Medulla oblongata (tissue), 1 donor: ENCODE measurements around the gene TMEM200C.

Experiments used
- DNase-seq: peaks from one replicate; pipeline ENCODE4 v3.0.0-alpha.2; 2015; ENCODE audit errors: extremely low spot score

Gene TMEM200C

DNA sequence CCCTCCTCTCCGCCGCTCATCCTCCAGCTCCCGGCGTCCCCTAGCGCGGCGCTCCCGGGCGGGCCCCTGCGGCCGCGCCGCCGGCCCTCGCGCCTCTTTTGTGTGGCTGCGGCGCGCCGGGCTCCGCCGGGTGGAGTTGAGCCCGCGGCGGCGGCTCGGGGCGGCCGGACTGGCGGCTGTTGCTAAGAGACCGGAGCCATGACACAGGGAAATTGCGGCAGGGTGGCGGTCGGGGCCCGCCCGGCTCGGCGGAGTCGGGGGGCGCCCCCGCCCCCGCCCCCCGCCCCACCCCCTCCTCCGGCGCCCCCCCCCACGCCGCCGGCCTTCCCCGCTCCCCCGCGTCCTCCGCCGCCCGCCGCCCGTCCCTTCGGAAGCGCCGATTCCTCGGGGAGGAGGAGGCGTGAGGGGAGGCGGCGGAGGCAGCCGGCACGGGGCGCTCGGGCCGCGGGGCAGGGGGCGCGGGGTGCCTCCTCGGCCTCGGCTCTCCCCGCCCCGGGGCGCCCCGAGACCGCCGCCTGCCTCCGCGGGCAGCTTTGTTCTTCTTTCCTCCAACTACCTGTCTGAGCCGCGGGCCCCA lies at the start of gene TMEM200C:
Gene TMEM200C, minus strand, starts transcription at position 224 of the 577 bp plus-strand sequence. CDS start 3,459 bp downstream, outside the sequence.
- DNase-seq, result no peak

DNA sequence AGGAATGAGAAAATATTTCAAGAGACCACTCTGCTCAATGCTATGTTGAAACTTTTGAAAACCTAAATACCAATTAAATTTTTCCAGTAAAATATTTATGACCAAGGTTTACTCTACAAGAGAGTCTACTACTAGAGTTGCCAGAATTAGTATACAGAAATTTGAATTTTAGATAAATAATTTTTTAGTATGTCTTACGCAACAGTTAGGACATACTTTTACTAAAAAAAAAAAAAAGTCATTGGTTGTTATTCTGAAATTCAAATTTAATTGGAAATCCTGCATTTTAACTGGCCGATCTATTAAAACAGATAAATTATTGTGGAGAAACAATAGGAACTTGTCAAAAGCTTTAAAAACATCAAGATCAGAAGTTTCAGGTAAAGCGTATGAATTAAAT lies 49.1 kb upstream of the TMEM200C start:
- no peak for DNase-seq

DNA sequence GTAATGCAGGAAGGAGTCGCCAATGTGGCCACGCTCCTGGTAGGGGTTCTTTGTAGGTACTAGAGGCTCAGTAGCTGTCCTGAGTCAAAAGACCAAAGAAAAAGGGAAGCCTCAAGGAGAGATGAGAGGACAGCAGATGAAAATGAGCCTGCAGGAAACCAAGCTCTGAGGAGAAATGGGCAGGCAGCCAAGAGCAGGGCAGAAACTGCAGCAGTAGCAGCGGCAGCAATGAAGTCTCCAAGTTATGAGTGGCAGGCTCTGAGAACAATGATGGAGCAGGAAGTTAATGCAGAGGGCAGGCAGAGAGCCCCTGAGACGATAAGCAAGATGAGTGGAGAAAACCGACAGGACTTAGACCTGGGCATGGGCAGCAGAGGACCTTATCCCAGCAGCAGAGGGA lies 48.2 kb upstream of the TMEM200C start:
- DNase-seq, result peak; percentile 41

DNA sequence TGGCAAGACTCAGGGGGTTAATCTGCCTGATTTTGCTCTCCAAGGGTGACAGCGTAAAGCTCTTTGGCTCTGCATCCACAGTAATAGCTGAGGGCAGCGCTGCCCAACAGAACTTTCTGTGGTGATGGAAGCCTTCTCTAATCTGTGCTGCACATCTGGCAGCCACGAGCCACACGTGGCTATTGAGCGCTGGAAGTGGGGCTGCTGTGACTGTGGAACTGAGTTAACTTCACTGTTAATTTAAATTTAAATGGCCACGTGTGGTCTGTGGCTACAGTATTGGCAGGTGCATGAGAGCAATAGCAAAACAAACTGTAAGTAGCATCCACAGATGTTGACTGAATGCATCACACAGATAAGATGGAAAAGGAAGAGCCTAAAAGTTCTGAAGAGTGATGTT lies 47.3 kb upstream of the TMEM200C start:
- no peak for DNase-seq

DNA sequence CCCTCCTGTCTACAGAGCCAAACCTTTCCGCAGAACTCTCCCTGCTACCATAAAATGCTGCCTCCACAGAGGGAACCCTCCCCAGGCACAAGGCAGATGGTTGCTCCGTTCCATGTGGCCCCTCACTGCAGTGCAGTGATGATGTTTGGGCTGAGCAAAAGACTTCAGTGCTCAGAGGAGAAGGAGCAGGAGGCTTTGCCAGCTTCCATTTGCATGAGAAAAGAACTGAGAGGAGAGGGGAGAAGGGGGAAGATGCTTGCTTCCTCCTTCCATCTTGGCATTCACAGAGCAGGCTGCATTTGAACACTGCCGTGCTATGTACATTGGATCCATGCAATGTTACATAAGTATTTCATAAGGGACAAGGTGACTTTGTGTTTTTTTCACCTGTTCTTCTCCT lies 46.6 kb upstream of the TMEM200C start:
- no peak for DNase-seq

DNA sequence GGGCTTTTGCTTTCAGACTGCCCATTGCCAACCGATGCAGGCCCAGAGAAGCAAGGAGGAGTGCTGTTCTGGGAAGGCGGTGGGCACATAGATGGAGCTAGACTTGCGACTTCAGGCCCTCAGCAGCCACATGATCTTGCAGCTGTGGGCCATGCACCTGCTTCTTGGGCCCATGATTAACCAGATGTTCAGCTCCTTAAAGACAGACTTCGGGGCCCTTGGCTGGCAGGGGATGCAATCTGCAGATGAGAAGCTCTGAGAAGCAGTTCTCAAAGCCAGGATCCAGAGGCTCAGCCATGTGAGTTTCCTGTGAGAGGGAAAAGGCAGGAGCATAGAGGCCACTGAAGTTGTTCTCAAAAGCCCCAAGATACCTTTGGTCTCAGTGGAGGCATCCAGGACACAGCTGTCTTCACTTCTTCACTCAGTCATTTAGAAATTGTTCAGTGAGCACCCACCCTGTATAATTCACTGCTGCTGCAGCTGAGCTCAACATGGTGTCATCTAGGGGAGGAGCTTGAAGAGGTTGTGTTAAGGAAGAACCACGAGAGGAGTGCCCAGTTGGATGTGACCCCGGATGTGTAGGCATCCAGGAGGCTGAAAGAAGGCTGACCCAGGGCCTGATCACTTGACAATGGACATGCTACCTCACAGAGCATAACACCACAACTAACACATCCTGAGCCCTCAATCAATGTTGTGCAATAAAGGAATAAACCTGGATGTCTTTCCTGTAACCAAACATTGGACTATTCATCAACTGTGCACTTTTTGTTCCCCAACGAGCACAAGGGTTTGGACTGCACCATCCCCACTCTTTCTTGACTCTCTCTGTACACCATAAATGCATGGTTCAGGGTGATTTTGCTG lies 44.7 kb upstream of the TMEM200C start:
- DNase-seq, result no peak

DNA sequence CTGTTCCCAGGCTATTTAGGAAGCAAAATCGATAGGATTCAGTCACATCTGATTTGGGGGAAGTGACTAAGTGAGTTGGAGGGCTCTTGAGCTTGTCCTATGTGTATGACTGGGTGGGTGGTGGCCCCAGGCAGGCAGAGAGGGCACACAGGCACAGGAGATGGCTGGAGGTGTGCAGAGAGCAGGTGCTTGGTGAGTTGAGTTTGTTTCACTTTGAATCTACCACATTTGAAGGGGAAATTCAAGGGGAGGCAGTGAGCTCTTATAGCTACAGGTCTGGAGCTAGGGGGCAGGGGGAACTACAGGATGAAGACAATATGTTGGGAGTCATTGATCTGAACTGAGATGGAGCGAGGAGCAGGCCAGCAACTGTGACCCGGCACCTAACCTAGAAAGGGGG lies 42.5 kb upstream of the TMEM200C start:
- DNase-seq, result no peak

DNA sequence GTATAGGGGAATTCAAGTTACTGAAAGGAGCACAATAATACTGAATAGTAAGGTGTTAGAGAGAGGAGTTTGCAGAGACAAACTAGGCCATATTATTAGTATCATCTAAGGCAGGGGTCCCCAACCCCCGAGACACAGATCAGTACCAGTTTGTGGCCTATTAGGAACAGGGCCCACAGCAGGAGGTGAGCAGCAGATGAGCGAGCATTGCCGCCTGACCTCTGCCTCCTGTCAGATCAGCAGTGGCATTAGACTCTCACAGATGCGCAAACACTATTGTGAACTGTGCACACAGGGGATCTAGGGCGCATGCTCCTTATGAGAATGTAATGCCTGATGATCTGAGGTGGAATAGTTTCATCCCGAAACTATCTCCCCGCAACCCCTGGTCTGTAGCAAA lies 41.8 kb upstream of the TMEM200C start:
- DNase-seq, result no peak

DNA sequence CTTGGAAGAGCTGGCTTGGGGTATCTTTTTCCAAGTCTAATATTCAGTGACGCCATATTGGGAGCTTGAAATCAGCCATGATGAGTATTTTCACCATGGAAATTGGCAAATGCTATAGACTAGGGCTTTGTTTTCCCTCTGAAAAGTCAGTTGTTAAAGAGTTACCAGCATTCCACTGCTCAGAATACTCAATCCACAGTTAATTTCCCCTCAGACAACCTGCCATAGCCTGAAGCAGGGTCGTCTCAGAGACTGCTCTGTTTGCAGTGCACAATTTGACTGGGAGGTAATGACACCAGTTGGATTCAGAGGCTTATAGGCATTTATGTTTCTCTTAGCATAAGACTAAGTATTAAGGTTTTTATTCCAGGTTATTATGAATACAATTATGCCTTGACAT lies 35.5 kb upstream of the TMEM200C start:
- DNase-seq, result no peak

DNA sequence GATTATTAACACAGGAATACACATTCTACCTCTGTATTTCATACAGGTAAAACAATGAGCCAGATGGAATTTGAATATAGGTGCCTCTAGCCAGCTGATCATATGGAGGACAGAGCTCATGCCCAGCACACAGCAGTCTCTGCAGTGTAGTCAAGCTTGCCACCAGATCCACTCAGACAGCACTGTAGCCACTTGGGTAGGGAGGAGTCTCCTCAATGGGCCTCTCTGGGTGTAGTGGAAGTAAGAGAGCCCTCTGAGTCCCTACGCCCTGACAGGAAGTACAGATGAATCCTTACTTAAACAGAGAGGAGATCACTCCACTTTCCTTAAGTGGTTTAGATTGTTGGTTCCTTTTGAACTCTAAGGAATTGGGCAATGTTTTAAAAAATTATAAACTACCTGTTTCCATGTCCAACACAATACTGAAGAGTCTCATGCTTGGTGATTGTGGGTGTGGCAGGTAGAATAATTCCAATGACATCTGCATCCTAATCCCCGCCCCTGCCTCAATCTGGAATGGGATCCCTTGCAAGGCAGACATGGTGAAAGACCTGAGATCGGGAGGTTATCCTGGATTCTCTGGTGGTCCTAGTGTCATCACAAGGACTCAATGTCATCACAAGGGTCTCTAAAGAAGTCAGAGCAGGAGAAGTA lies 23.0 kb upstream of the TMEM200C start:
- DNase-seq, result no peak

DNA sequence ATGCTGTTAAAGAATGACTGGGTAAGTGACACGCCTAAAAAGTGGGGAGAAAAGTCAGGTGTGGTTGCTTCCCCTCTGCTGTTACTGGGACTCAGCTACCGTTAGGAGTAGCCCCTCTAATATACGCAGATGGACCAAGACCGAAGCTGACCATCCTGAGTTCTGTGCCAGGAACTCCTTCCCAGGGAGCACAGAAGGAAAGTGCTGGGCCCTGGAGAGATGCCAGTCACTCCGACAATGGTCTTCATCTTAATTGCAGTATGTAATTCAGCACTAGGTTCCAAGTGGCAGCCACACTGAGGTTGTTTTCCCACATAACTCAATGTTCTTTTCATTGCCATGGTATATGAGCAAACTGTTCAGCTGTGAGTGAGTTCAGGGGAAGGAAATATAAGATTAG lies 19.6 kb upstream of the TMEM200C start:
- DNase-seq, result no peak

DNA sequence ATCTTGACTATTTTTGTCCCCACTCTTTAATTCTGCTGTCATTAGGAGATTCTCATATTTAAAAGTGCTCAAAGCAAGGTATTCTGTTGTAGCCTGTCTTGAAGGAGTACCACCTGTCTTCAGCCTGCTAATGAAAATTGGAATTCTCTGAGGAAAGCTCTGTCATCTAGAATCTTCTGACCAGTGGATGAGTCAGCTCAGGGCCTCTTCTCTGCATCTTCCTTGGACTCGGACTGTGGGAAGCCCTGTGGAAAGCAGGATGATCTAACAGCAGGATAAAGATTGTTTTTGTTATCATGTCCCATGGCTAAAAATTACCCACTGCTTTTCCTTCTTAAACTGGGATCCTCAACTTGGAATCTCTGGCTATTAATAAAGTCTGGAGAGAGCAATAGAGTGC lies 18.7 kb upstream of the TMEM200C start:
- no peak for DNase-seq

DNA sequence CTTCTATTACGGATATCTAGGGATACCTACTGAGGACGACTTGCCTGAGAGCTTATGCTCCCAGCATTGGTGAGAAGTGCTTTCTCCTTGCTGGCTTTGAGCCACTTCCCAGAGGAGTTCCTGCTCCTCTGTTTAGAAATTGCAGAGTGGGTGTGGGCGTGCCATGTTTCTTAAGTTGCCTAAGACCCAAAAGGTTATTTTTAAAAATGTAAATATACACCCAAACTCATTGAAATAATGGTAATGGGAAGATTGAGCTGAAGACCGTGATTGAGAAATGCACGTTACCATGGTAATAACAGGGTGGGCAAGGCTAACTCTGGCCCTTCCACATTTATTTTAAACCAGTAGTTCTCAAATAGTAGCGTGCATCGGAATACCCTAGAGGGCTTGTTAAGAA lies 17.2 kb upstream of the TMEM200C start:
- no peak for DNase-seq

DNA sequence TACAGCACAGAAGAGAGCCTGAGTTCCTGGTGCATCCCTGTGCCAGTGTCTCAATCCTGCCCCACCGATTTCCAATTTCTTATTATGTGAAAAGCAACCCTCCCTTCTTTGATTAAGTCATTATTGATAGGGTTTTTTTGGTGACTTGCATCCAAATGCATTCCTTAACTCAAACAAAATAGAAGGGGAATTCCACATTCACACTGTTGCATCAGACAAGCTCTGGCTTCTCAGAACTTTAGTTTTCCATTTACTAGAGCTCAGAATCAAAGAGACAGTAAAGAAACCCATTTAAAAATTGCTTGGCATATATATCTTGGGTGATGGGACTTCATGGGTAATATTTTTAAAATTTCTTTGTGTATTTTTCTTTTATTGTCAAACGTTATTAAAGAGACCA lies 13.8 kb upstream of the TMEM200C start:
- DNase-seq, result no peak

DNA sequence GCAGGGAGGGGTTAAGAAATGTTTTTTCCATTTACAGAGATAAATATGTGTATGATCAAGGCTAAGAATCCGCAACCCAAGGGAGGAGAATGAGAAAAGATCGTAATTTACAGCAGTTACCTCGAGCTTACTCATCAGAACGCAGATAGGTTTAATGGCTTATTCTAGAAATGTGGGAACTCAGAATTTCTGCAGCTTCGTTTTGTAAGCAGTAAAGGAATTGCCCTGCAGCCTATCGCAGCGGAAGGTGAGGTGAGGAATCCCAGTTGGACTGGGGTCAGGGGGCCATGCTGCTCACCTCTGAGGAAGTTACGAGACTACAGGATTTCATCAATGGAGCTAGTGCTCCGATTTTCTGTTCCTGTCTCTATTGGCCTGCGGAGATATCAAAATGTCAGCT lies 8.1 kb upstream of the TMEM200C start:
- DNase-seq, result no peak

DNA sequence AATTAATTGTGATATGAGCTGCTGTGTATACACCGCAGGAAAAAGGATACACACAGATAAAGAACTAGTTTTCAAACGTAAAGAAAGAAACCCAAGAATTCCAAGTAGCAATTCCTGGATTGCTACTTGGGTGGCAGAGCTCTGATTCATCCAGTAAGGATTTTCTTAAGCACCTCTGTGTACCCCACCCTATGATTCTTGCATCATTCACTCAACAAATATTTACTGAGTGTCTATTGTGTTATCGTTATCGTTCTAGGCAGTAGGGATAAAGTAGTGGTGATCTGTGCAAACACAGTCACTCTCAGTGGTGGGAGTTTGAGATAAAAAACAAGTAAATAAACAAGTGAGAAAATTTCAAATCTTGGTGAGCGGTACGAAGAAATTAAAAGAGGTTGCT lies 4.9 kb upstream of the TMEM200C start:
- no peak for DNase-seq

DNA sequence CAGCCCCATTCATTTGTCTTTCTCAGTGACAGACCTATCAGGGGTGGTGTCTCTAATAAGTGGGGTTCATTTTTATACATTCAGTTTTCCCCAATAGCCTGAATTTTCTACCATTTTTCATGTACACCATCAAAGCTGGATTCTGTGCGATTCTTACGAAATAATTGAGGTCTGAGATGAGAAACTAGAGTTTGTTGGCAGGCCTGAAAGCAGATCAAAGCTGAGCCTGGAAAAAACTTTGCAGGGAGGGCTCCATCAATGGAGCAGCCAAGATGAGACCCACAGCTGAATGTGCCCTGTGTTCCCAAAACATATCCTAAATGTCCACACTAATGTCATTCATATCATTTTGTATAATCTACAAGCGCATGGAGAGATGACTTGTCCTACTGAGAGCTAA lies 4.5 kb upstream of the TMEM200C start:
- no peak for DNase-seq

DNA sequence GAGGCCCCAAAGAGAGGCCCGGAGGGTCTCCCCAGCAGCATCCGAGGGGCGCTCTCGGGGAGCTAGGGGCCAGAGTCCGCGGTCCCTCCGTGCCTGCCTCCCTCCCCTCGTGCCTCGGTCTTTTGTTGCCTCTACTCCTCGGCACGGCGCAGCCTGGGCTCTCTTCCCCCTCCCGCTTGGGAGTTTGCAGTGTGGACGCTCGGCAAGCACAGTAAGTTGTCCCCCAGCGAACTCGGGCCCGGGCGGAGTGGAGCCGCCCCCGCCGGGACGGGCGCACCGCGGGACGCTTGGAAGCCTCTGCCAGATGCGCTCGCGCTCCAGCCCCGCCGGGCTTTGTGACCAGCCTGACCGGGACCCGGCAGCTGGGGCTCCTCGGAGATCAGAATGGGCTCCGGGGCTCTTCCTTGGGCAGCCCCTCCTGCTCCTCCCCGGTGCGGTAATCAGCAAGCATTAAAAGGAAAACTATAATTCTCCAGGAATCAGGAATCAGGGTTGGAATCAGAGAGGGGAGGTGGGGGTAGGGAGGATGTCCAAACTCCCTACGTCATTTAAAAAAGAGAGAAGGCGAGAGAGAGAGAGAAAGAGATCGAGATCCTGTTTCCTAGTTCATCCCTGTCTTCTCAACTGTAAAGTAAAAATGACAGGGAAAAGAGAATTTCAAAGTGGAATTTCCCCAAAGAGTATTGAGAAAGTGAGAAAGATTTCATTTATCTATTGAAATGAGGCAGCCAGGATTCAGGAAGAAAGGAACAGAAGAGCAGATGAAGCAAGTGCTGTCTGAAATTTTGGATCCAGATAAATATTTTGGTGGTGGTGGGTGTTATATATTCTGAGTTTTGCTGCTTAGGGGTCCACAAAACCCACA lies 786 bp upstream of the TMEM200C start:
- DNase-seq, result peak; percentile 17

DNA sequence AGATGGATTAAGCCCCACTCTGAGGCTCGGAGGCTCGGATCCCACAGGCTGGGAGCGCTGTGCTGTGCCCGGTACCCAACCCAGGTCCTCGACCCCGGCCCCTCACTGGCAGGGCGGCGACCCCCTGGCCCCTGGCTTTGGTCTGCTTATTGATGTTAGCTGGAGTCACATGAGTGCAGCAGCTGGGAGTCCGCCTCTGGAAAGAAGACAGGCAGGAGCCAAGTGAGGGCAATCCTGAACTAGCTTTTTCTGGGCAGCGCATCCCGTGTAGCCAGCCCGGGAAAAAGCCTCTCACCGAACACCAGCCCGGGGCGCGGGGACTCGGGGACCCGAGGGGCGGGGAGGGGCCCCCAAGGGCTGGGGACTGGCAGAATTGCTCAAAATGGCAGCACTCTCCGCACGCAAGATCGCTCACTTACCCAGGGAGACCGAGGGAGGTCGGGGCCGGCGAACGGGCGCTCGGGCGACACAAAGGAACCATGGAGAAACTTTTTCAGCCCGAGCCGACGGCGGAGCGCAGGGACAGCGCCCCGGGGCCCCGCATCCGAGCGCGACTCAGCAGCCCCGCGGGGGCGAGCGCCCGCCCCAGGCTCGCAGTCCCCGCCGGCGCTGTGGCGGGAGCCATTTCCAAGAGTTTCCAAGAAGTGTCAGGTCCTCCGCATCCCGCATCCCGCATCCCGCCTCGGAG lies 567 bp downstream of the TMEM200C start:
- peak; percentile 12 for DNase-seq

DNA sequence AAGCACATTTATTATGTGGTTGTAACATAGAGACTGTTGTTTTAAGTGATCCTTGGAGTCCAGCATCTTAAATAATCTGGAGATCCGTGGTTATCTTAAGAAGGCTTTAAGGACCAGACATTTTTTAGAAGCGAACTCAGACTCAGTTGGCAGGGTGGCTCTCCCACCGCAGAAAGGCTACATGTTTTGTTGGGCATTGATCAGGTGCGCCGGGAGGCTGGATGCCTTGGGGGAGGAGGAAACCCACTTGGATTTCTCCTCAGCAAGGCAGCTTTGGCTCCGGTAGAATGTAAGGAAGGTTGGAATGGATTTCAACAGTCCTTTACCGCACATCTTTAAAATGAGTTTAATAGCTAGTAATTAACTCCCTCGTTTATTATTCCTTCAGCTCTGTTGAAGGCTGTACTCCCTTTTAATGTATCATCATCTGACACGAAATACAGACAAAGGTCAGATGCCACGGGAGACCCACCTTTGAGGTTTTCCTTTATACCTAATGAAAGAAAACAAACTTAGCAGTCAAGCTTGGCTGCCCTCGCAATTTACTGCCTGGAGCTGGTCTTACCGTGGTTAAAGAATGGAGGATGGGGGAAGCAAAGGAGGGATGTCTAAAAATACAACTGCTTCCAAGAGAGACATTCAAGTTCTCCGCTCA lies 1.2 kb downstream of the TMEM200C start:
- DNase-seq, result no peak
